Right lobe of liver (tissue), 6 donors: ENCODE results near the gene HEMK1. TPM values are rescaled to one million over a fixed set of nuclear protein-coding genes. Genes with fewer than 3 reads are reported as not detected.

ENCODE experiments used
- ATAC-seq, 4 donors: fragments of 200-7000 bp; cut with Tn5 transposase; one replicate each; pipeline ENCODE4 v1.9.1; 2020; ENCODE audit warnings: mild to moderate bottlenecking in 4 of 4, moderate library complexity in 4 of 4
- DNase-seq, 3 donors: peaks; one replicate each; pipeline ENCODE4 v3.0.0-alpha.2; 2020
- H3K27ac ChIP-seq, 3 donors: fragments of 200-600 bp; one replicate each; pipeline ENCODE4 v1.8.0; 2022
- H3K27me3 ChIP-seq, 2 donors: fragments of 200-600 bp; one replicate each; pipeline ENCODE4 v1.8.0; 2022
- H3K36me3 ChIP-seq, 4 donors: fragments of 200-600 bp; sonication (generic) in 1 of 4; one replicate each; pipeline versions ENCODE4 v1.5.1 to v1.8.0; 2017 to 2022; ENCODE audit warnings: control low read depth in 1 of 4
- H3K4me1 ChIP-seq, 4 donors: fragments of 200-600 bp; sonication (generic) in 1 of 4; one replicate each; pipeline versions ENCODE4 v1.5.1 to v1.8.0; 2017 to 2022; ENCODE audit warnings: control low read depth in 1 of 4
- H3K4me3 ChIP-seq, 3 donors: fragments of 200-600 bp; one replicate each; pipeline ENCODE4 v1.8.0; 2022
- H3K9me3 ChIP-seq, 4 donors: fragments of 200-600 bp; sonication (generic) in 1 of 4; one replicate each; pipeline versions ENCODE4 v1.5.1 to v1.8.0; 2017 to 2022; ENCODE audit warnings: control low read depth in 1 of 4
- POLR2A ChIP-seq: fragments of 450-650 bp; IDR thresholded peaks from one replicate; pipeline ENCODE4 v1.6.1; 2017; ENCODE audit warnings: antibody characterized with exemption, mild to moderate bottlenecking
- WGBS: methylation state at CpG from one replicate; pipeline ENCODE4 v1.1.6; 2018; ENCODE audit warnings: low coverage, low lambda C conversion rate; ENCODE audit not compliant: insufficient coverage; ENCODE audit errors: missing lambda C conversion rate; 5-methylcytosine and 5-hydroxymethylcytosine counted together
- intact Hi-C, 2 donors: fragments of 100-400 bp; cut with DNase I; formaldehyde crosslinking; loops; one replicate each; pipeline versions ENCODE4 v1.11.2 to v1.14.1; 2022
- total RNA-seq, 6 experiments: library from RNA; depleted of rRNA in 2 of 6; stranded (reverse); fragments of >200 nt in 2 of 6; fragmentation: NEBNext Ultra II Directional in 3 of 6; extraction: Animal tissue kit (Norgen Biotek cat#: 25700) in 3 of 6; gene quantifications; one replicate each; pipeline versions ENCODE4 v1.1.0 to v1.2.4, GENCODE V29; 2016 to 2023
- TF ChIP-seq, protein P1 (sequence below), 4 donors: fragments of 200-600 bp in 3 of 4; fragments of 450-650 bp in 1 of 4; IDR thresholded peaks; one replicate each; pipeline versions ENCODE4 v1.5.1 to v1.8.0; 2016 to 2022; ENCODE audit warnings: antibody characterized with exemption in 4 of 4, mild to moderate bottlenecking in 2 of 4
- donor health status: DM: no; HTN: yes; CAD: no.
- donor health status: DM: no; HTN: no; CAD: no.
- donor health status: DM: no; HTN: no; CAD: no.
- donor health status: DM: no; HTN: yes; CAD: no.
- donor health status: DM: no; HTN: yes; CAD: no.

HEMK1 gene
- total RNA-seq, 6 experiments from 2014 or later: 10.5 to 19.4 (median 14.0) TPM

DNA sequence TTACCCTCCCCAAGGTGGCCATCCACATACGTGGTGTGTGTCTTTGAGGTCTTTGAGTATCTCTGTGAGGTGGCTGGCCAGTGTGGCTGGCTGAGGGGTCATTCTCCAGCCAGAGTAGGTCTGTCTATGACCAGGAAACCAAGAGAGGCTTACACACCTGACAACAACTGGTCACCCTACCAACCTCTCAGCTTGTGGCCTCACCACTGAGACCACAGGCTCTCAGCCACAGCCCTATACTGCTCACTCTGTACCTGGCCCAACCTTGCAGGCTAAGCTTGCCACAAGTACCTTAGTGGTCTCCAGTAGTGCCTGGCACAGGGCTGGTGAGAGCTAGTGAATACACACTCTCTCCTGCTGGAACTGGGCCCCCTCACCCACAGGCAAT, 5.1 kb downstream of the HEMK1 start:
- DNase-seq (no peak), ATAC-seq (no peak)
- Histone ChIP-seq H3K4me1 (peaks cover 0 to 24% (median 10%) of the 10 kb centered on the region in 4 donors), H3K36me3 (peaks cover 0 to 3% (median 0%) of the 10 kb centered on the region in 4 donors), H3K27me3 (no peaks in the 10 kb centered on the region), H3K9me3 (no peaks in the 10 kb centered on the region), H3K4me3 (no peak overlapping the region), H3K27ac (no peak overlapping the region)
- 80% methylated on average over 1 of the region's 1 CpG for WGBS
- intact Hi-C loops: loop anchor here in 1 of 2 donors (5.0 kb wide), 1 partner anchor 38 kb away; the partner anchor contains the start of gene CISH
- TF ChIP-seq POLR2A: no peak
- TF ChIP-seq, protein P1, sequence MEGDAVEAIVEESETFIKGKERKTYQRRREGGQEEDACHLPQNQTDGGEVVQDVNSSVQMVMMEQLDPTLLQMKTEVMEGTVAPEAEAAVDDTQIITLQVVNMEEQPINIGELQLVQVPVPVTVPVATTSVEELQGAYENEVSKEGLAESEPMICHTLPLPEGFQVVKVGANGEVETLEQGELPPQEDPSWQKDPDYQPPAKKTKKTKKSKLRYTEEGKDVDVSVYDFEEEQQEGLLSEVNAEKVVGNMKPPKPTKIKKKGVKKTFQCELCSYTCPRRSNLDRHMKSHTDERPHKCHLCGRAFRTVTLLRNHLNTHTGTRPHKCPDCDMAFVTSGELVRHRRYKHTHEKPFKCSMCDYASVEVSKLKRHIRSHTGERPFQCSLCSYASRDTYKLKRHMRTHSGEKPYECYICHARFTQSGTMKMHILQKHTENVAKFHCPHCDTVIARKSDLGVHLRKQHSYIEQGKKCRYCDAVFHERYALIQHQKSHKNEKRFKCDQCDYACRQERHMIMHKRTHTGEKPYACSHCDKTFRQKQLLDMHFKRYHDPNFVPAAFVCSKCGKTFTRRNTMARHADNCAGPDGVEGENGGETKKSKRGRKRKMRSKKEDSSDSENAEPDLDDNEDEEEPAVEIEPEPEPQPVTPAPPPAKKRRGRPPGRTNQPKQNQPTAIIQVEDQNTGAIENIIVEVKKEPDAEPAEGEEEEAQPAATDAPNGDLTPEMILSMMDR (IDR thresholded peaks at IDR 0.05): no peak

DNA sequence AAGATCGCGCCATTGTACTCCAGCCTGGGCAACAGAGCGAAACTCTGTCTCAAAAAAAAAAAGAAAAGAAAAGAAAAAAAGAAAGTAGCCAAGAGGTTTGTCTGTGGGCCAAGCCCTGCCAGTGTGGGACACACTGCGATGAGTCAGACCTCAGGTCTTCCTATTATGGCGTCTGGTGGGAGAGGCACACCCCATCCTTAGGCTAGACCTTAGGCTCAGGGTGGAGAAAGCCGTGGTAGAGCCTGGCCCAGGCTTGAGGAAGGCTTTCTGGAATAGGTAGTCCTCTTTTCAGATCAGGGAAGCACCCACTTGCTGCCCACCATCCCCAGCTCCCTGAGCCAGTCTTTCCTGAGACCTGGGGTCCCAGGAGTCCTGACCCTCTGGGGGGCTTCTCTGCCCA, 6.0 kb downstream of the HEMK1 start:
- no peak for TF ChIP-seq POLR2A
- TF ChIP-seq, protein P1 (IDR thresholded peaks at IDR 0.05): no peak
- H3K27ac ChIP-seq: no peak overlapping the region

DNA sequence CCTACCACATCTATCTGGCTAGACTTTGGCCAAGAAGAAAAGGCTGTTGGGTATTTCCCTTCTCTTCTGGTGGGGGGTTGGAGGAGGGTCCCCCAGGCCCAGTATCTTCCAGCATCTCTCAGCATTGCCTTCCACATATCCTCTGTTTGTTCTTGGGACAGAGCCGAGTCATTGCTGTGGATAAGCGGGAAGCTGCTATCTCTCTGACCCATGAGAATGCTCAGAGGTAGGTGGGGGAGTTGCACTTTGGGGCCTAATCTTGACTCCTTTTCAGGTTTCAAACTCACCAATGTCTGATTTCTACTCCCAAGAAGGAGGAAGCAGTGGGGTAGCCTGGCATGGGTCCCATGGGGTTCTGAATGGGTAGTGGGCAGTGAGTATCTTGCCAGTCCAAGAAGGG, 8.0 kb downstream of the HEMK1 start:
- Histone ChIP-seq H3K27ac (no peak overlapping the region), H3K4me3 (no peak overlapping the region), H3K9me3 (no peaks in the 10 kb centered on the region), H3K4me1 (peaks cover 0 to 38% (median 21%) of the 10 kb centered on the region in 4 donors), H3K36me3 (peaks cover 0 to 3% (median 0%) of the 10 kb centered on the region in 4 donors), H3K27me3 (no peaks in the 10 kb centered on the region)
- no CpG with 5 or more reads among the region's 2 CpGs for WGBS
- intact Hi-C loops: no loop called here
- TF ChIP-seq, protein P1 (IDR thresholded peaks at IDR 0.05): no peak
- TF ChIP-seq POLR2A: no peak
- no peak for ATAC-seq
- no peak for DNase-seq

More for the DNA sequence above, 6.0 kb downstream of the HEMK1 start:
- Histone ChIP-seq H3K4me3 (no peak overlapping the region), H3K9me3 (no peaks in the 10 kb centered on the region), H3K27me3 (no peaks in the 10 kb centered on the region), H3K36me3 (peaks cover 0 to 3% (median 0%) of the 10 kb centered on the region in 4 donors), H3K4me1 (peaks cover 0 to 25% (median 10%) of the 10 kb centered on the region in 4 donors)
- ATAC-seq: no peak
- intact Hi-C loops: no loop called here
- 100% methylated on average over 4 of the region's 6 CpGs for WGBS
- DNase-seq: no peak

DNA sequence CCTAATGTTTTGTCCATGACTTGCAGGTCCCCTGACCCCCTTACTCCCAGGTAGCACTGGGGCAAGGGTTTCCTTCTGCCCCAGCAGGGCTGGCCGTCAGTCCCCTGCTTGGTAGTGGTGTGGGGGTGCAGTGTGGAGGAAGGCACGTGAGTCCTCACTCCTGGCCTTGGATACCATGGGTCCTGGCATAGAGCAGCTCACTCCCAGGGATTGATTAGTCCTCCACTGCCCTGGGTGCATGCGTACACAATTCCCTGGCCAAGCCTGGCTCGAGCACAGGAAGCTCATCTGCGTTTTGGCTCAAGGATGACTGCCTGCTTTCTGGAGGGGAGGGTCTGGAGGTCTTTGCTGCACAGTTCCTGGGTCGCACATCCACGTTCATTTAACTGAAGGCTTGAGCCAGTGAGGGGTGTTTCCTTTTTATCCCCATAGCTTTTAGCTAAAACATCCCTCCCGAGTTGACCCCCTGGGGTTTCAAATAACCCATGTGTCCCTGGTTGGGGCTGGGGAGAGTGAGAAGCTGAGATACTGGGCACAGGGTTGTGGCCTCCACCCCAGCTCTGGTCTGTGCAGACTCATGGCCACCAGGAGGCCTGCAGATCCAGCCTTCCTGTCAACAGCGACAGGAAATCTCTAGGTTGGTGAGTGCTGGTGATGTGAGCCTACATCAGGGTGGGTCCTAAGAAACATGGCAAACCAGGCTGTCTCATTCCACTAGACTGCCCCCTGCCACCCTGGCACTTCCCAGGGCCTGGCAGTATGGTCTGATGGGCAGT, 11.5 kb downstream of the HEMK1 start:
- intact Hi-C loops: no loop called here
- H3K27me3 ChIP-seq: no peaks in the 10 kb centered on the region
- WGBS: 34% methylated on average over 6 of the region's 9 CpGs
- peak overlapping the region in 2 of 3 donors; percentile 60 to 88 for H3K27ac ChIP-seq
- no peaks in the 10 kb centered on the region for H3K9me3 ChIP-seq
- H3K4me3 ChIP-seq: no peak overlapping the region
- TF ChIP-seq, protein P1 (IDR thresholded peaks at IDR 0.05): no peak
- TF ChIP-seq POLR2A: no peak
- peaks cover 0 to 62% (median 34%) of the 10 kb centered on the region in 4 donors for H3K4me1 ChIP-seq
- peaks cover 0 to 3% (median 0%) of the 10 kb centered on the region in 4 donors for H3K36me3 ChIP-seq
- DNase-seq: peak in 2 of 3 donors; percentile 88 to 91
- ATAC-seq: peak; percentile 48 to 80 (median 70)
